Activated T-cell treated with anti-CD3 and anti-CD28 coated beads, Interleukin-2, amount 50 U/mL, for 4 hours (primary cell): ENCODE results near the gene TTI1. TPM values are rescaled to one million over a fixed set of nuclear protein-coding genes. Genes with fewer than 3 reads are reported as not detected.
"Not testable (repeated sequence)": the region's sequence is repeated elsewhere in the genome, so short reads cannot be mapped to it uniquely, and the experiment has no call there.

ENCODE experiments used
- ATAC-seq, 2 donors: fragments of 200-7000 bp; cut with Tn5 transposase; one replicate each; pipeline ENCODE4 v1.10.0; 2021
- DNase-seq: peaks from one replicate; pipeline ENCODE4 v3.0.0-alpha.2; 2020
- H3K27me3 Mint-ChIP-seq: one replicate; pipeline ENCODE4 v1.8.0; 2021; ENCODE audit warnings: low read depth, mixed read lengths
- H3K36me3 Mint-ChIP-seq: one replicate; pipeline ENCODE4 v1.8.0; 2022; ENCODE audit warnings: mixed read lengths; ENCODE audit not compliant: insufficient read depth
- H3K4me1 Mint-ChIP-seq: one replicate; pipeline ENCODE4 v1.8.0; 2021; ENCODE audit warnings: low read depth, mixed read lengths
- H3K4me3 Mint-ChIP-seq: one replicate; pipeline ENCODE4 v1.8.0; 2021; ENCODE audit warnings: mild to moderate bottlenecking, moderate library complexity, mixed read lengths
- H3K9me3 Mint-ChIP-seq: one replicate; pipeline ENCODE4 v1.8.0; 2021; ENCODE audit warnings: mixed read lengths
- total RNA-seq, 3 donors: library from RNA; stranded (reverse); gene quantifications; one replicate each; pipeline ENCODE4 v1.2.1, GENCODE V29; 2021

The TTI1 gene
- total RNA-seq, 3 donors from 2014 or later = 31.3 to 35.5 (median 35.0) TPM

DNA sequence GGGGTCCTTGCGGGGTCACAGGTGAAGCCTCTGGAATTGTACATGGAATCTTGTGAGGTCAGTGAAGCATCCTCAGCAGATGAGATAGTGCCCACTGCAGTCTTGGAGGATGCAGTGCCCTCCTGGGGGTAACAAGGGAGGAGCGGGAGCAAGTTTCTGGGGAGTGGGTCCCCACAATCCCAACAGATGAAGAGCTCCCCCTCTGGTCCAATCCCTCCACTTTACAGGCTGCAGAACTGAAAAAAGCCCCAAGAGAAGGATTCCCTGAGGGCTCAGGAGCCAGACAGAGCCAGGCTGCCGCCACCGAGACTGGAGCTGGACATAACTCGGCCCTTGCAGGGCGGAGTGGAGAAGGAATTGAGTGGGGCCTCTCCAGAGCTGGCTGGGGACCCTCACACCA is 52.4 kb downstream of the TTI1 start:
- ATAC-seq (no peak), DNase-seq (no peak)
- Mint-ChIP-seq H3K36me3 (peaks cover 26% of the 10 kb centered on the region), H3K9me3 (no peaks in the 10 kb centered on the region), H3K4me1 (peaks cover 13% of the 10 kb centered on the region), H3K4me3 (no peak overlapping the region), H3K27me3 (no peaks in the 10 kb centered on the region)

DNA sequence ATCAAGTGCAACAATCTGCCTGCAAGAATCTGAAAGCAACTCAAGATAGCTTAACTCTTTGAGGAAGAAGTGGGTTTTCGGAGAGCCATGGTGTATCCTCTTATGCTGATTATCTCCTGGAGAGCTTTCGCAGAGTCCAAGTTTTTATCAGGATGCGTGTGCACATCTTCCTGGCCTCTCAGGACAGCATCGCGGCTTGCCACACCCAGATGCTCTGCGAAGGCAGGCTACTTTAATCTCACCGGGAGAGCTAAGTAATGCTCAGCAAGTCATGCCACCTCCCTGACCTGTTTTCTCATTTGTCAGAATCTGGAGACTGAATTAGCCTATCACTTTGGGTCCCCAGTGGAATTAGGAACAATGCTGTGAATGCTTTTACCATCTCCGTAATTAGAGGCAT is 52.9 kb downstream of the TTI1 start:
- no peak for ATAC-seq
- DNase-seq = no peak
- Mint-ChIP-seq H3K4me3 (no peak overlapping the region), H3K27me3 (no peaks in the 10 kb centered on the region), H3K36me3 (peaks cover 26% of the 10 kb centered on the region), H3K9me3 (no peaks in the 10 kb centered on the region), H3K4me1 (peaks cover 13% of the 10 kb centered on the region)

GRCh38 chr20:37979021-37979985 is 54.0 kb downstream of the TTI1 start:
- Mint-ChIP-seq H3K27me3 (no peaks in the 10 kb centered on the region), H3K4me3 (no peak overlapping the region), H3K4me1 (peaks cover 13% of the 10 kb centered on the region), H3K36me3 (peaks cover 21% of the 10 kb centered on the region), H3K9me3 (no peaks in the 10 kb centered on the region)
- DNase-seq = no peak
- no peak for ATAC-seq

DNA sequence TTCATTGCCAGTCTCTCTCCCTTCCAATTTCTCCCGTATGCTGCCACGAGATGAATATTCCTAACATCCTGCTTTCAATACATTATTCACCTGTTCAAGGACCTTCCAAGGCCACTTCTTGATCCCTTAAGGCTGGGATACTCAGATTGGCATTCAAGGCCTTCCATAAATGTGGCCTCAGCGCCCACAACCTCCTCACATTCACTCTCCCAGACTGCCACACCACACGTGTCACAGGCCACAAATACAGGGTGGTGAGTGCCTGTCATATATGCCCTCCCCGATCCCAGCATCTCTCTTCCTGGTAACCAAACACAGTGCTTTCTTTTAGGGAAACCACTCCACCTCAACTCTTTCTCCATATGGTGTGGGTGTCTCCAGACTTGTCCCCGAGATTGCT is 55.5 kb downstream of the TTI1 start:
- Mint-ChIP-seq H3K36me3 (peaks cover 20% of the 10 kb centered on the region), H3K4me1 (peaks cover 13% of the 10 kb centered on the region), H3K27me3 (no peaks in the 10 kb centered on the region), H3K9me3 (no peaks in the 10 kb centered on the region), H3K4me3 (no peak overlapping the region)
- DNase-seq (no peak), ATAC-seq (no peak)

- H3K9me3 Mint-ChIP-seq = no peaks in the 10 kb centered on the region
- DNase-seq (no peak), ATAC-seq (no peak)
- no peaks in the 10 kb centered on the region for H3K27me3 Mint-ChIP-seq
- H3K4me3 Mint-ChIP-seq = no peak overlapping the region
- peaks cover 13% of the 10 kb centered on the region for H3K4me1 Mint-ChIP-seq
- peaks cover 17% of the 10 kb centered on the region for H3K36me3 Mint-ChIP-seq
Observed at GRCh38 chr20:37977338-37977737, 55.9 kb downstream of the TTI1 start.

GRCh38 chr20:37976887-37977286 is 56.4 kb downstream of the TTI1 start:
- no peaks in the 10 kb centered on the region for H3K27me3 Mint-ChIP-seq

GRCh38 chr20:37973059-37973910 is 60.0 kb downstream of the TTI1 start:
- Mint-ChIP-seq H3K27me3 (no peaks in the 10 kb centered on the region), H3K4me3 (no peak overlapping the region), H3K9me3 (peaks cover 8% of the 10 kb centered on the region), H3K4me1 (peaks cover 11% of the 10 kb centered on the region), H3K36me3 (peaks cover 20% of the 10 kb centered on the region)
- no peak for ATAC-seq
- no peak for DNase-seq

More at GRCh38 chr20:37976887-37977286, 56.4 kb downstream of the TTI1 start:
- Mint-ChIP-seq H3K9me3 (no peaks in the 10 kb centered on the region), H3K4me1 (peaks cover 13% of the 10 kb centered on the region), H3K36me3 (peaks cover 18% of the 10 kb centered on the region), H3K4me3 (no peak overlapping the region)
- no peak for ATAC-seq
- DNase-seq = no peak

DNA sequence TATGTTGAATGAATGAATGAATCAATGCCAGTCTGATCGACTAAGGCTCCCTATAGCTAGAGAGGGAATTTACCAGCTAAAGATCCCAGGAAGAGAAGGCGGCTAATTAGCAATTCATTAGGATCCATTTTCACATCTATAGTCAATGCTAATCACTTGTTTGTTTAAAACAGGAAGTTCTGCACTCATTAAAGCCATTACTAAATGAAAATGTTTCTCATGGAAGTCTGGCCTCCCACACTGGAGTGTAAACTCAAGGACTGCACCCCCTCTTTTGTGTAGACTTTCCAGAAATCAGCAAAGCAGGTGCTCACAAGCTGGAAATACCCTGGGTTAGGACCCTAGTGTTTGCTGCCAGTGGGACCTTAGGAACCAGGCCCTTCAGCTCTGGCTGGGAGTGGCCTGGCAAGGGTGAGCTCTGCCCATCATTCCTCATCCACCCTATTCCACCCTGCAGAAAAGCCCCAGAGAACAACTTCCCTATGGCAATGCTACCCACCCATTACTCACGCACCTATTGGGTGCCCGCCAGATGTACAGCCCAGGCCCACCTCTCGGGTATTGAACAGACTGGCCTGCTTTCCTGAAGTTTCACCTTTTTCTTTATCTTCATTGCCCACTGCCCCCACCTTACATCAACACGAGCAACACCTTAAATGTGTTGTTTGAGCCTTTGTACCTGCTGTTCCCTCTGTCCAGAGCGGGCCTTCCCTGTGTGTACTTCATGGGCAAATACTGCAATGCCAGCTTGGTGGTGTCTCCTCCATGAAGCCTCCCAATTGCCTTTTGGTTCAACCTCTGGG is 60.8 kb downstream of the TTI1 start:
- no peak overlapping the region for H3K4me3 Mint-ChIP-seq
- peaks cover 20% of the 10 kb centered on the region for H3K36me3 Mint-ChIP-seq
- ATAC-seq (no peak), DNase-seq (no peak)
- H3K9me3 Mint-ChIP-seq = peaks cover 15% of the 10 kb centered on the region
- peaks cover 6% of the 10 kb centered on the region for H3K4me1 Mint-ChIP-seq
- no peaks in the 10 kb centered on the region for H3K27me3 Mint-ChIP-seq

- ATAC-seq (no peak), DNase-seq (no peak)
- Mint-ChIP-seq H3K9me3 (peaks cover 23% of the 10 kb centered on the region), H3K4me1 (peaks cover under 1% of the 10 kb centered on the region), H3K4me3 (no peak overlapping the region), H3K27me3 (no peaks in the 10 kb centered on the region), H3K36me3 (peaks cover 20% of the 10 kb centered on the region)
Observed at GRCh38 chr20:37971561-37972127, 61.6 kb downstream of the TTI1 start.

DNA sequence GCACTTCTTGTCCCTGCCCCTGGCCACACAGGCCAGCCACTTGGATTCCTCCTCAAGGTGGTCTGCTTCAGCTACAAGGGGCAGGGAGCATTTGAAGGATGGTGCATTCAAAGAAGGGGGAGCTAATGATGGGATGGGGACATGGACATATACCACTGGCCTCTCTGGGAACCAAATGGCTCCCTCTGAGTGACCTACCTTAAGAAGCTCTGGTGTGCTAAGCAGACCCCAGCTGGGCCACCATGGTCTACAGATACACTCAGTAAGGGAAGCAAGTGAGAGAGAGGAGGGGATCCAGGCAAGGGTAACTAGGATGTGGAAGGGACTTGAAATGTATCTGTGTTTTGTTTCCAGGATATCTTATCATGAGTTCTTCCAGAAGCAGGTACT is 62.4 kb downstream of the TTI1 start:
- Mint-ChIP-seq H3K36me3 (peaks cover 20% of the 10 kb centered on the region), H3K27me3 (peaks cover 3% of the 10 kb centered on the region), H3K9me3 (peaks cover 29% of the 10 kb centered on the region), H3K4me1 (no peaks in the 10 kb centered on the region), H3K4me3 (no peak overlapping the region)
- ATAC-seq (no peak), DNase-seq (no peak)

DNA sequence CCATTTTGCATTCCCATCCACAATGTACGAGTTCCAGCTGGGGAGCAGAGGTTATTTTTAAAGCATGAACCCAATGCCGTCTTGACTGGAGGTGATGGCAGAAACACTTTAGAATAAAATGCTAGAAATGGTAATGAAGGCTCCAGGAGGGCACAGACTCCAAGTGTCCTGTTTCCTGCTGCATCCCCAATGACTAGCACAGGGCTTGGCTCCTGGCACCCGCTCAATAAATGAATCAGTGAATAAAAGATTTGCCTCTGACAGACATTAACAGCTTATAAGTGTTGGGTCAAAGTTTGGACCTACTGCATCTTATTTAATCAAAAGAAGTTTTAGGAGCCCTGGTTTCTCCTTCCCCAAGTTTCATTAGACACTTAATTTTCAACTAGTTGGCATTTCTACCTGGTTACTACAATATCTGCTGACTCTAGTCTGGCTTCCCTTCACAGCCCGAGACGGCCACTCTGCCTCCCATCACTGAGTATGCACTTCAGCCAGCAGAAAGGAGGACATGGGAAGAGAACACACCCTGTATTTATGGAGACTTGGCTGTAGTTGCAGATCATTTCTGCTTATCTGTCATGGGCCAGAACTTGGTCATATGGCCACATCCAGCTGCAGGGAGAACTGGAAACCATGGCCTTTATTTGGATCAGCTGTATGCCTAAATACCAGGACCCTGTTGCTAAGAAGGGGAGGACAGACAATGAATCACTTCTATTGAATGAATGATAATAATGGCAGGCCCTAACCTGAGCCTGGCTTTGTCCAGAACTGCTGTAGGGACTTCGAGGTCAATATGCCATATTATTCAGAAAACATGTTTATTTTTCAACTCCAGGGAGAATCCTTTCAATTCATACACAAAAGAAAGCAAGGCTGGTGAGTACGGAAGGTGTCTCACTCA is 63.1 kb downstream of the TTI1 start:
- DNase-seq (no peak), ATAC-seq (no peak)
- Mint-ChIP-seq H3K27me3 (peaks cover 3% of the 10 kb centered on the region), H3K4me3 (no peak overlapping the region), H3K36me3 (peaks cover 20% of the 10 kb centered on the region), H3K4me1 (no peaks in the 10 kb centered on the region), H3K9me3 (peaks cover 31% of the 10 kb centered on the region)

DNA sequence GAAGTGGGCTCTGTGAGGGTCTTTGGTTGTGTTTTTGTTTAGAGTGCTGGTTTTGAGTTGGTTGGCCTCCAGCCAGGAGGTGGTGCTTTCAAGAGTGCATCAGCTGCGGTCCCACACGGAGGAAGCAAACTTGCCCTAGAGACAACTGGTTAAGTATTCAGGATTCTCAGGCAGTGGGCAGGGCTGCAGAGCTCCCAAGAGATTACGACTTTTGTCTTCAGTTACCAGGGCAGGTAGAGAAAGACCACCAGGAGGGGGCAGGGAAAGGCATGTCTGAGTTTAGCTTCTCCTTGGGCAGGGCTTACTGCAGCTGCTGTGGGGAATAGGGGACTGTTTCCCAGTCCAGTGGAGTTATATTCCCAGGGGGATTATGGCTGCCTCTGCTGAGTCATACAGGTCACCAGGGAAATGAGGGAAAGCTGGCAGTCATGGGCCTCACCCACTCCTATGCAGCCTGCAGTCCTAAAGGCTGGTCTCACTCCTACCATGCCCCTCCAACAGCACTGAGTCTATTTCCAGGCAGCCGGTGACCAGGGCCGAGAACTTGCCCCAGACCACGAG is 64.3 kb downstream of the TTI1 start:
- peaks cover 20% of the 10 kb centered on the region for H3K36me3 Mint-ChIP-seq

DNA sequence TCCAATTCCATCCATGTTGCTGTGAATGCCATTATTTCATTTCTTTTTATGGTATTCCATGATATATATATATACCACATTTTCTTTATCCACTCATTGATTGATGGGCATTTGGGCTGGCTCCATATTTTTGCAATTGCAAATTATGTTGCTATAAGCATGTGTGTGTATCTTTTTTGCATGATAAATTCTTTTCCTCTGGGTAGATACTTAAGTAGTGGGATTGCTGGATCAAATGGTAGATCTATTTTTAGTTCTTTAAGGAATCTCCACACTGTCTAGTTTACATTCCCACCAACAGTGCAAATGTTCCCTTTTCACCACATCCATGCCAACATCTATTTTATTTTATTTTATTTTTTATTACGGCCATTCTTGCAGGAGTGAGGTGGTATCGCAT is 69.8 kb downstream of the TTI1 start:
- not testable (repeated sequence) for H3K4me3 Mint-ChIP-seq, H3K27me3 Mint-ChIP-seq, ATAC-seq, H3K36me3 Mint-ChIP-seq, DNase-seq, H3K4me1 Mint-ChIP-seq
- H3K9me3 Mint-ChIP-seq = peaks cover 47% of the 10 kb centered on the region

More for the DNA sequence above, 64.3 kb downstream of the TTI1 start:
- peaks cover 41% of the 10 kb centered on the region for H3K9me3 Mint-ChIP-seq
- no peaks in the 10 kb centered on the region for H3K4me1 Mint-ChIP-seq
- ATAC-seq = no peak
- DNase-seq = no peak
- H3K27me3 Mint-ChIP-seq = peaks cover 3% of the 10 kb centered on the region
- no peak overlapping the region for H3K4me3 Mint-ChIP-seq
